A673 (cell line): Measurements from ENCODE around the gene PRPSAP2.

Source experiments
- CTCF ChIP-seq: fragments of 300-800, 200-600 bp; sonication (generic); conservative IDR thresholded peaks from 2 replicates; pipeline ENCODE4 v1.5.1; 2017; ENCODE audit warnings: low read depth, mild to moderate bottlenecking, antibody characterized with exemption, low read length, moderate library complexity, mixed read lengths
- EZH2 ChIP-seq: fragments of 200-600 bp; sonication (generic); IDR thresholded peaks from 2 replicates; pipeline ENCODE4 v1.6.1; 2017; ENCODE audit warnings: borderline replicate concordance, low read depth, mild to moderate bottlenecking, mixed read lengths, antibody characterized with exemption, low read length; ENCODE audit not compliant: poor library complexity, severe bottlenecking

GRCh38 chr17:18933102-18934058, 75.4 kb downstream of the PRPSAP2 start:
- TF ChIP-seq CTCF (no peak), EZH2 (no peak)
